Stimulated activated effector memory CD8-positive, alpha-beta T cell treated with anti-CD3 and anti-CD28 coated beads, Interleukin-12 subunit alpha, Interleukin-12 subunit beta, amount 100 ng/mL, for 72 hours (primary cell): ENCODE data around the gene KLHL41.
"Not testable (repeated sequence)": the region's sequence is repeated elsewhere in the genome, so short reads cannot be mapped to it uniquely, and the experiment has no call there.

ENCODE experiments used
- ATAC-seq: fragments of 150-1000 bp; cut with Tn5 transposase; 2 replicates; pipeline ENCODE4 v1.10.0; 2021
- DNase-seq, 2 donors: peaks; one replicate each; pipeline ENCODE4 v3.0.0; 2021 to 2022; ENCODE audit warnings: low spot score in 2 of 2
- H3K27ac Mint-ChIP-seq: one replicate; pipeline ENCODE4 v1.8.0; 2022; ENCODE audit warnings: mild to moderate bottlenecking, mixed read lengths
- H3K36me3 Mint-ChIP-seq: one replicate; pipeline ENCODE4 v1.8.0; 2022; ENCODE audit warnings: mild to moderate bottlenecking, mixed read lengths
- H3K4me1 Mint-ChIP-seq: one replicate; pipeline ENCODE4 v1.8.0; 2022; ENCODE audit warnings: mixed read lengths
- H3K4me3 Mint-ChIP-seq: one replicate; pipeline ENCODE4 v1.8.0; 2022; ENCODE audit warnings: mild to moderate bottlenecking, mixed read lengths
- H3K9me3 Mint-ChIP-seq: one replicate; pipeline ENCODE4 v1.8.0; 2022; ENCODE audit warnings: mixed read lengths

The KLHL41 gene

DNA sequence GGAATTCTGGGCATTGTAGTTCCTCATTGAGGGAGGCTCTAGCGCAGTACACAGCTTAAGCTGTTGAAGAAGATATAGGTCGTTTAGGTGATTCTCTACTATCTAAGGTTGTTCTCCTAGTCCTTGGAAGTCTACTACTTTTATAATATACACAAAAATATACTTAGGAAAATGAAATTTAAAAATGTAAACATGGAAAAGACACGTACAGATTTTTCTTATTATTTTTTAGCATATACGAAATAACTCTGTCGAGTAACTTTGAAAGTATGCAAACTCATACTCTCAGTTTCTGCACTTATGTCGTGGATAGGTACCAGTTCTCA is 64.4 kb downstream of the KLHL41 start:
- H3K36me3 Mint-ChIP-seq, result peaks cover 23% of the 10 kb centered on the region
- DNase-seq (no peak), ATAC-seq (no peak)
- peak overlapping the region; percentile 96 for H3K4me3 Mint-ChIP-seq
- no peaks in the 10 kb centered on the region for H3K9me3 Mint-ChIP-seq
- H3K4me1 Mint-ChIP-seq, result peaks cover 24% of the 10 kb centered on the region
- peak overlapping the region; percentile 94 for H3K27ac Mint-ChIP-seq

GRCh38 chr2:169574539-169574938 is 65.0 kb downstream of the KLHL41 start:
- peaks cover 18% of the 10 kb centered on the region for H3K36me3 Mint-ChIP-seq
- peaks cover 24% of the 10 kb centered on the region for H3K4me1 Mint-ChIP-seq
- DNase-seq, ATAC-seq, H3K4me3 Mint-ChIP-seq, H3K27ac Mint-ChIP-seq, H3K9me3 Mint-ChIP-seq: not testable (repeated sequence)

DNA sequence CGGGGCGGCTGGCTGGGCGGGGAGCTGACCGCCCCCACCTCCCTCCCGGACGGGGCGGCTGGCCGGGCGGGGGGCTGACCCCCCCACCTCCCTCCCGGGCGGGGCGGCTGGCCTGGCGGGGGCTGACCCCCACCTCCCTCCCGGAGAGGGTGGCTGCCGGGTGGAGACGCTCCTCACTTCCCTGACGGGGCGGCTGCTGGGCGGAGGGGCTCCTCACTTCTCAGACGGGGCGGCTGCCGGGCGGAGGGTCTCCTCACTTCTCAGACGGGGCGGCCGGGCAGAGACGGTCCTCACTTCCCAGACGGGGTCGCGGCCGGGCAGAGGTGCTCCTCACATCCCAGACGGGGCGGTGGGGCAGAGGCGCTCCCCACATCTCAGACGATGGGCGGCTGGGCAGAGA is 65.8 kb downstream of the KLHL41 start:
- not testable (repeated sequence) for H3K27ac Mint-ChIP-seq, H3K9me3 Mint-ChIP-seq, DNase-seq, ATAC-seq, H3K4me3 Mint-ChIP-seq
- peaks cover 19% of the 10 kb centered on the region for H3K4me1 Mint-ChIP-seq
- H3K36me3 Mint-ChIP-seq, result peaks cover 11% of the 10 kb centered on the region
